IMR-90 (cell line): ENCODE measurements around the gene TAS2R10. TPM values are rescaled to one million over a fixed set of nuclear protein-coding genes. Genes with fewer than 3 reads are reported as not detected.

Source experiments
- ATAC-seq: fragments of 200-7000 bp; cut with Tn5 transposase; 2 replicates; pipeline ENCODE4 v1.9.1; 2020; ENCODE audit warnings: low read depth, mild to moderate bottlenecking, moderate library complexity
- BruUV-seq: library from RNA; stranded (reverse); fragments of 400-500 nt; replicated peaks from 2 replicates; lab custom pipeline; 2021; lab: Mats Ljungman, UMichigan
- CTCF ChIA-PET: fragments of 300-600 bp; formaldehyde crosslinking; extraction: SDS; loops from one replicate; lab custom pipeline; 2021; ENCODE audit warnings: antibody characterized with exemption; lab: Yijun Ruan, JAX
- POLR2A ChIA-PET: fragments of 300-600 bp; sonication (Branson Sonifier 250); formaldehyde crosslinking; loops from one replicate; lab custom pipeline; 2022; ENCODE audit warnings: antibody characterized with exemption; ENCODE audit not compliant: unreplicated experiment; lab: Charles Lee
- DNase-seq: peaks from one replicate; pipeline ENCODE4 v3.0.0; 2013
- H2AFZ ChIP-seq: replicated peaks from 2 replicates; pipeline ENCODE3; 2013; ENCODE audit warnings: low read length, mild to moderate bottlenecking; ENCODE audit not compliant: poor library complexity
- H2AK5ac ChIP-seq: 2 replicates; pipeline ENCODE4 v1.6.1; 2013; ENCODE audit warnings: low read depth, low read length, inconsistent platforms
- H2AK9ac ChIP-seq: replicated peaks from 2 replicates; pipeline ENCODE3; 2013; ENCODE audit warnings: mild to moderate bottlenecking, low read depth, low read length, moderate library complexity; ENCODE audit not compliant: poor library complexity
- H2BK120ac ChIP-seq: 2 replicates; pipeline ENCODE4 v1.6.1; 2013; ENCODE audit warnings: low read depth, low read length, inconsistent platforms
- H2BK15ac ChIP-seq: 3 replicates; pipeline ENCODE4 v1.6.1; 2013; ENCODE audit warnings: low read depth, low read length, inconsistent platforms
- H2BK20ac ChIP-seq: 2 replicates; pipeline ENCODE4 v1.6.1; 2013; ENCODE audit warnings: low read depth, mild to moderate bottlenecking, inconsistent platforms, low read length, moderate library complexity
- H2BK5ac ChIP-seq: 2 replicates; pipeline ENCODE4 v1.6.1; 2013; ENCODE audit warnings: mild to moderate bottlenecking, low read depth, low read length, inconsistent platforms; ENCODE audit not compliant: poor library complexity, severe bottlenecking
- H3K14ac ChIP-seq: replicated peaks from 2 replicates; pipeline ENCODE4 v1.6.1; 2013; ENCODE audit warnings: low read depth, low read length, inconsistent platforms
- H3K18ac ChIP-seq: 2 replicates; pipeline ENCODE4 v1.6.1; 2013; ENCODE audit warnings: low read depth, low read length, control low read depth
- H3K23ac ChIP-seq: 2 replicates; pipeline ENCODE4 v1.6.1; 2013; ENCODE audit warnings: low read depth, low read length, inconsistent platforms
- H3K27ac ChIP-seq: 2 replicates; pipeline ENCODE4 v1.5.1; 2013; ENCODE audit warnings: mild to moderate bottlenecking, control low read depth, low read length; ENCODE audit not compliant: insufficient read depth
- H3K27me3 ChIP-seq: 2 replicates; pipeline ENCODE4 v1.6.1; 2013; ENCODE audit warnings: low read length; ENCODE audit not compliant: control insufficient read depth, insufficient read depth
- H3K36me3 ChIP-seq: 2 replicates; pipeline ENCODE4 v1.6.1; 2013; ENCODE audit warnings: low read length, mixed read lengths; ENCODE audit not compliant: control insufficient read depth, insufficient read depth
- H3K4ac ChIP-seq: 2 replicates; pipeline ENCODE4 v1.6.1; 2013; ENCODE audit warnings: low read depth, low read length, inconsistent platforms
- H3K4me1 ChIP-seq: 2 replicates; pipeline ENCODE4 v1.6.1; 2013; ENCODE audit warnings: low read length, mixed read lengths; ENCODE audit not compliant: control insufficient read depth, insufficient read depth
- H3K4me2 ChIP-seq: 2 replicates; pipeline ENCODE4 v1.6.1; 2013; ENCODE audit warnings: low read depth, mild to moderate bottlenecking, control low read depth, low read length, moderate library complexity
- H3K4me3 ChIP-seq: 2 replicates; pipeline ENCODE4 v1.5.1; 2013; ENCODE audit warnings: low read depth, mild to moderate bottlenecking, control low read depth, low read length, moderate library complexity; ENCODE audit not compliant: insufficient read depth
- H3K56ac ChIP-seq: 2 replicates; pipeline ENCODE4 v1.6.1; 2013; ENCODE audit warnings: low read length, inconsistent platforms; ENCODE audit not compliant: insufficient read depth; ENCODE audit errors: extremely low read depth
- H3K79me1 ChIP-seq, 2 experiments: 2 replicates each; pipeline ENCODE4 v1.6.1; 2013; ENCODE audit warnings: low read length in 2 of 2, inconsistent platforms in 1 of 2, low read depth in 1 of 2
- H3K9ac ChIP-seq: 2 replicates; pipeline ENCODE4 v1.6.1; 2013; ENCODE audit warnings: low read depth, low read length, control low read depth
- H3K9me1 ChIP-seq: 2 replicates; pipeline ENCODE4 v1.6.1; 2013; ENCODE audit warnings: low read length, inconsistent platforms; ENCODE audit not compliant: insufficient read depth
- H3K9me3 ChIP-seq: 2 replicates; pipeline ENCODE4 v1.6.1; 2013; ENCODE audit warnings: low read length; ENCODE audit not compliant: control insufficient read depth, insufficient read depth
- H4K20me1 ChIP-seq: 2 replicates; pipeline ENCODE4 v1.6.1; 2013; ENCODE audit warnings: low read length, inconsistent platforms; ENCODE audit not compliant: insufficient read depth
- H4K5ac ChIP-seq: 2 replicates; pipeline ENCODE4 v1.6.1; 2013; ENCODE audit warnings: mild to moderate bottlenecking, low read depth, low read length, control low read depth
- H4K8ac ChIP-seq, 2 experiments: 2 replicates each; pipeline ENCODE4 v1.6.1; 2013; ENCODE audit warnings: low read depth in 2 of 2, low read length in 2 of 2, control low read depth in 1 of 2, inconsistent platforms in 1 of 2
- H4K91ac ChIP-seq: 2 replicates; pipeline ENCODE4 v1.6.1; 2013; ENCODE audit warnings: low read depth, low read length, inconsistent platforms; ENCODE audit not compliant: insufficient read depth
- BHLHE40 ChIP-seq: fragments of 150-350 bp; IDR thresholded peaks from 2 replicates; pipeline ENCODE4 v1.6.1; 2016; ENCODE audit warnings: mild to moderate bottlenecking, low read depth, low read length
- CEBPB ChIP-seq: IDR thresholded peaks from 2 replicates; pipeline ENCODE4 v1.6.1; 2012; ENCODE audit warnings: low read depth, low read length, improper control_type of control experiment
- CHD1 ChIP-seq: IDR thresholded peaks from 2 replicates; pipeline ENCODE4 v1.6.1; 2012; ENCODE audit warnings: low read depth, low read length, improper control_type of control experiment
- FOS ChIP-seq: fragments of 150-350 bp; IDR thresholded peaks from 2 replicates; pipeline ENCODE4 v1.6.1; 2016; ENCODE audit warnings: low read depth, low read length
- MAFK ChIP-seq: IDR thresholded peaks from 2 replicates; pipeline ENCODE4 v1.6.1; 2012; ENCODE audit warnings: low read depth, low read length, improper control_type of control experiment
- MAZ ChIP-seq: IDR thresholded peaks from 2 replicates; pipeline ENCODE4 v1.6.1; 2012; ENCODE audit warnings: low read depth, mild to moderate bottlenecking, low read length, improper control_type of control experiment, moderate library complexity, borderline replicate concordance
- MXI1 ChIP-seq: IDR thresholded peaks from 2 replicates; pipeline ENCODE4 v1.6.1; 2012; ENCODE audit warnings: low read depth, mild to moderate bottlenecking, low read length, moderate library complexity, borderline replicate concordance
- NFE2L2 ChIP-seq: fragments of 150-350 bp; IDR thresholded peaks from 2 replicates; pipeline ENCODE4 v1.6.1; 2016; ENCODE audit warnings: low read depth, mild to moderate bottlenecking, low read length
- POLR2A ChIP-seq: IDR thresholded peaks from 2 replicates; pipeline ENCODE4 v1.6.1; 2012; ENCODE audit warnings: mild to moderate bottlenecking, low read depth, low read length
- RAD21 ChIP-seq: IDR thresholded peaks from 2 replicates; pipeline ENCODE4 v1.6.1; 2012; ENCODE audit warnings: low read length, improper control_type of control experiment
- RCOR1 ChIP-seq: IDR thresholded peaks from 2 replicates; pipeline ENCODE4 v1.6.1; 2012; ENCODE audit warnings: mild to moderate bottlenecking, low read length, improper control_type of control experiment; ENCODE audit not compliant: insufficient replicate concordance
- RFX5 ChIP-seq: IDR thresholded peaks from 2 replicates; pipeline ENCODE4 v1.8.0; 2012; ENCODE audit warnings: low read depth, mild to moderate bottlenecking, low read length, moderate library complexity
- SMC3 ChIP-seq: fragments of 150-350 bp; IDR thresholded peaks from 2 replicates; pipeline ENCODE4 v1.6.1; 2016; ENCODE audit warnings: low read depth, mild to moderate bottlenecking, antibody characterized with exemption, low read length, moderate library complexity
- WGBS, 2 experiments: methylation state at CpG; one replicate each; pipeline versions ENCODE4 v1.1.5 to v1.1.7; 2013; ENCODE audit warnings: missing lambda C conversion rate in 2 of 2; ENCODE audit not compliant: insufficient read length in 1 of 2; ENCODE audit errors: extremely low coverage in 2 of 2; 5-methylcytosine and 5-hydroxymethylcytosine counted together
- dilution Hi-C: fragments of 300-500 bp; cut with HindIII; formaldehyde crosslinking; loops from one replicate; pipeline ENCODE4 v1.14.3; 2018; ENCODE audit warnings: low sequenced_read_pairs; ENCODE audit not compliant: unreplicated experiment
- in situ Hi-C: fragments of 300-500 bp; cut with MboI; formaldehyde crosslinking; loops from 3 replicates; pipeline ENCODE4 v1.14.3; 2019; ENCODE audit warnings: low sequenced_read_pairs, inconsistent platforms, mixed read lengths
- intact Hi-C: fragments of 100-400 bp; cut with micrococcal nuclease; formaldehyde crosslinking; loops from 2 replicates; pipeline ENCODE4 v1.10.0; 2022
- polyA plus RNA-seq, 3 experiments: library from polyadenylated mRNA; depleted of rRNA; stranded (reverse); fragments of >200 nt; gene quantifications; 2 replicates each; pipeline ENCODE4 v1.2.3, GENCODE V29; 2012; ENCODE audit warnings: low replicate concordance in 1 of 3
- total RNA-seq: library from RNA; depleted of rRNA; stranded (reverse); fragments of >200 nt; gene quantifications from 2 replicates; pipeline ENCODE4 v1.2.3, GENCODE V29; 2012
- TF ChIP-seq, protein P1 (sequence below): fragments of 150-350 bp; IDR thresholded peaks from 2 replicates; pipeline ENCODE4 v1.6.1; 2016; ENCODE audit warnings: low read depth, mild to moderate bottlenecking, low read length, moderate library complexity, borderline replicate concordance
- TF ChIP-seq, protein P2 (sequence below): fragments of 150-350 bp; IDR thresholded peaks from 2 replicates; pipeline ENCODE4 v1.6.1; 2017; ENCODE audit warnings: mild to moderate bottlenecking, antibody characterized with exemption, low read length, low read depth
- TF ChIP-seq, protein P3 (sequence below): conservative IDR thresholded peaks from 2 replicates; pipeline ENCODE4 v1.5.1; 2012; ENCODE audit warnings: mild to moderate bottlenecking, low read depth, low read length, improper control_type of control experiment

Gene TAS2R10
- total and polyA plus RNA-seq, 2 of the 4 experiments (the other 2 are of a cell fraction) = 0.07 to 0.36 TPM

DNA sequence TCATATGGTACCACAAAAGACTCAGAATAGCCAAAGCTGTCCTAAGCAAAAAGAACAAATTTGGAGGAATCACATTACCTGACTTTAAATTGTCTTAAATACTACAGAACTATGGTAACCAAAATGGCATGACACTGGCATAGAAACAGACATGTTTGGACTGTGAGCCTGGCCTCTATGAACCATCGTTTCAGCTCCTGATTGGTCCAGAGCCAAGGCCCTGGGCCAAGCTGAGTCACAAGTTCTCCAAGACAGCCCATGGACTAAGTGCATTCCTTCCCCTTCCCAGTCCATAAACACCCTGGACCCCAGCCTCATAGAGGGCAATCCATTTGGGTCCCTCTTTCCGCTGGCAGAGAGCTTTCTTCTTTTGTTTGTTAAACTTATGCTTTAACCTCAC is 35.2 kb upstream of the TAS2R10 start:
- DNase-seq (no peak), ATAC-seq (no peak)
- Histone ChIP-seq H3K4me2 (no peak overlapping the region), H2BK20ac (no peak overlapping the region), H3K4me3 (no peak overlapping the region), H3K4me1 (no peaks in the 10 kb centered on the region), H4K5ac (no peak overlapping the region), H2BK120ac (no peak overlapping the region), H3K9me3 (no peaks in the 10 kb centered on the region; the same call in 1 of the 2 replicates), H3K27me3 (no peaks in the 10 kb centered on the region), H3K14ac (no peak overlapping the region; the same call in 1 of the 2 replicates), H3K9me1 (no peaks in the 10 kb centered on the region), H2AK5ac (no peak overlapping the region), H3K4ac (no peak overlapping the region), H2AFZ (no peak overlapping the region), H4K91ac (no peak overlapping the region), H3K23ac (no peak overlapping the region), H3K18ac (no peak overlapping the region), H4K8ac (no peak overlapping the region), H3K36me3 (no peaks in the 10 kb centered on the region), H3K79me1 (0 out of 4 replicates have a peak, but pooled peaks cover 0 to 2% of the 10 kb centered on the region in 2 experiments), H3K56ac (no peak overlapping the region), H2AK9ac (no peak overlapping the region), H4K20me1 (no peaks in the 10 kb centered on the region), H3K9ac (no peak overlapping the region), H3K27ac (no peak overlapping the region), H2BK5ac (no peak overlapping the region), H2BK15ac (no peak overlapping the region)
- POLR2A ChIA-PET = no interaction called here
- WGBS, 2 experiments = 67% methylated on average over 1 of the region's 2 CpGs; no CpG with 5 or more reads in 1 of the 2 experiments
- CTCF ChIA-PET = no interaction called here
- TF ChIP-seq FOS (no peak), CHD1 (no peak), NFE2L2 (no peak), BHLHE40 (no peak), MAZ (no peak), MAFK (no peak), POLR2A (no peak), CEBPB (no peak), SMC3 (no peak), RFX5 (no peak), MXI1 (no peak), RAD21 (no peak), RCOR1 (no peak)
- TF ChIP-seq, protein P1, sequence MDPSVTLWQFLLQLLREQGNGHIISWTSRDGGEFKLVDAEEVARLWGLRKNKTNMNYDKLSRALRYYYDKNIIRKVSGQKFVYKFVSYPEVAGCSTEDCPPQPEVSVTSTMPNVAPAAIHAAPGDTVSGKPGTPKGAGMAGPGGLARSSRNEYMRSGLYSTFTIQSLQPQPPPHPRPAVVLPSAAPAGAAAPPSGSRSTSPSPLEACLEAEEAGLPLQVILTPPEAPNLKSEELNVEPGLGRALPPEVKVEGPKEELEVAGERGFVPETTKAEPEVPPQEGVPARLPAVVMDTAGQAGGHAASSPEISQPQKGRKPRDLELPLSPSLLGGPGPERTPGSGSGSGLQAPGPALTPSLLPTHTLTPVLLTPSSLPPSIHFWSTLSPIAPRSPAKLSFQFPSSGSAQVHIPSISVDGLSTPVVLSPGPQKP = no peak
- TF ChIP-seq, protein P2, sequence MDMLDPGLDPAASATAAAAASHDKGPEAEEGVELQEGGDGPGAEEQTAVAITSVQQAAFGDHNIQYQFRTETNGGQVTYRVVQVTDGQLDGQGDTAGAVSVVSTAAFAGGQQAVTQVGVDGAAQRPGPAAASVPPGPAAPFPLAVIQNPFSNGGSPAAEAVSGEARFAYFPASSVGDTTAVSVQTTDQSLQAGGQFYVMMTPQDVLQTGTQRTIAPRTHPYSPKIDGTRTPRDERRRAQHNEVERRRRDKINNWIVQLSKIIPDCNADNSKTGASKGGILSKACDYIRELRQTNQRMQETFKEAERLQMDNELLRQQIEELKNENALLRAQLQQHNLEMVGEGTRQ = no peak
- TF ChIP-seq, protein P3, sequence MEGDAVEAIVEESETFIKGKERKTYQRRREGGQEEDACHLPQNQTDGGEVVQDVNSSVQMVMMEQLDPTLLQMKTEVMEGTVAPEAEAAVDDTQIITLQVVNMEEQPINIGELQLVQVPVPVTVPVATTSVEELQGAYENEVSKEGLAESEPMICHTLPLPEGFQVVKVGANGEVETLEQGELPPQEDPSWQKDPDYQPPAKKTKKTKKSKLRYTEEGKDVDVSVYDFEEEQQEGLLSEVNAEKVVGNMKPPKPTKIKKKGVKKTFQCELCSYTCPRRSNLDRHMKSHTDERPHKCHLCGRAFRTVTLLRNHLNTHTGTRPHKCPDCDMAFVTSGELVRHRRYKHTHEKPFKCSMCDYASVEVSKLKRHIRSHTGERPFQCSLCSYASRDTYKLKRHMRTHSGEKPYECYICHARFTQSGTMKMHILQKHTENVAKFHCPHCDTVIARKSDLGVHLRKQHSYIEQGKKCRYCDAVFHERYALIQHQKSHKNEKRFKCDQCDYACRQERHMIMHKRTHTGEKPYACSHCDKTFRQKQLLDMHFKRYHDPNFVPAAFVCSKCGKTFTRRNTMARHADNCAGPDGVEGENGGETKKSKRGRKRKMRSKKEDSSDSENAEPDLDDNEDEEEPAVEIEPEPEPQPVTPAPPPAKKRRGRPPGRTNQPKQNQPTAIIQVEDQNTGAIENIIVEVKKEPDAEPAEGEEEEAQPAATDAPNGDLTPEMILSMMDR = no peak
- in situ Hi-C loops = no loop called here
- intact Hi-C loops = no loop called here
- no TSS peak for BruUV-seq
- dilution Hi-C loops = no loop called here
